NT2/D1 (cell line): ENCODE results near the gene PIK3R6.

Experiments used
- YY1 ChIP-seq: IDR thresholded peaks from 2 replicates; pipeline ENCODE4 v1.6.1; 2011; ENCODE audit not compliant: insufficient read length, insufficient read depth
- ZNF274 ChIP-seq: IDR thresholded peaks from 2 replicates; pipeline ENCODE4 v1.6.1; 2011; ENCODE audit warnings: mild to moderate bottlenecking, low read depth, low read length

DNA sequence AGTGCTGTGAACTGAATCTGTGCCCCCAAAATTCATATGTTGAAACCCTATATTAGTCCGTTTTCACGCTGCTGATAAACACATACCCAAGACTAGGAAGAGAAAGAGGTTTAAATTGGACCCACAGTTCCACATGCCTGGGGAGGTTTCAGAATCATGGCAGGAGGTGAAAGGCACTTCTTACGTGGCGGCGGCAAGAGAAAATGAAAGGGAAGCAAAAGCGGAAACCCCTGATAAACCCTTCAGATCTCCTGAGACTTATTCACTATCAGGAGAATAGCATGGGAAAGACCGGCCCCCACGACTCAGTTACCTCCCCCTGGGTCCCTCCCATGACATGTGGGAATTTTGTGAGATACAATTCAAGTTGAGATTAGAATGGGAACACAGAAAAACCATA, 105.5 kb downstream of the PIK3R6 start:
- TF ChIP-seq ZNF274 (no peak), YY1 (no peak)
